ENCODE data around the gene SMYD3.

The SMYD3 gene

DNA sequence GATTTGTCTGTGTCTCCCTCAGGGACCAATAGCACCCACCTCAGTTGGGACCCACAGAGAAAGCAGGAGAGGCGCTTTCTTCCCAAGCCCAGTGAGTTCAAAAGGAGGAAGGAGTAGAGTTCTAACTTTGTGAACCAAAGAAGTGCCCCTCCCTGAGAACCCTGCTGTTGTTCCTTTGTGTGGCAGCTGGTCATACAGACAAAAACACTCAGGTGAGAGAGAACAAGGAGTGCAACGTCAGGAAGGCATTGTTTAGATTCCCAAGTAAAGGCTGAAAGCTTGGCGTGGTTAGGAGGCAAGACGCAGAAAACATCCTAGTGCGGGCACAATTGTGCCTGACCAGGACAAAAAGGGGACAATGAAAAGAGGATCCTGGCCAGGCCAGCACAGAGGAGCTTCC lies 697.7 kb downstream of the SMYD3 start:
- TF ChIP-seq TAF1 (IDR thresholded peaks at IDR 0.05; ENCODE audit: borderline replicate concordance, insufficient read depth, low read length) (no peak), FOXP2 (optimal IDR thresholded peaks at IDR 0.05; ENCODE audit: borderline replicate concordance, extremely low read depth, extremely low read length, insufficient read depth) (no peak), POLR2AphosphoS5 (IDR thresholded peaks at IDR 0.05; ENCODE audit: low read depth, low read length) (no peak), SIN3A (IDR thresholded peaks at IDR 0.05; ENCODE audit: borderline replicate concordance, insufficient read depth, low read length) (no peak)
- TF ChIP-seq, protein P1, sequence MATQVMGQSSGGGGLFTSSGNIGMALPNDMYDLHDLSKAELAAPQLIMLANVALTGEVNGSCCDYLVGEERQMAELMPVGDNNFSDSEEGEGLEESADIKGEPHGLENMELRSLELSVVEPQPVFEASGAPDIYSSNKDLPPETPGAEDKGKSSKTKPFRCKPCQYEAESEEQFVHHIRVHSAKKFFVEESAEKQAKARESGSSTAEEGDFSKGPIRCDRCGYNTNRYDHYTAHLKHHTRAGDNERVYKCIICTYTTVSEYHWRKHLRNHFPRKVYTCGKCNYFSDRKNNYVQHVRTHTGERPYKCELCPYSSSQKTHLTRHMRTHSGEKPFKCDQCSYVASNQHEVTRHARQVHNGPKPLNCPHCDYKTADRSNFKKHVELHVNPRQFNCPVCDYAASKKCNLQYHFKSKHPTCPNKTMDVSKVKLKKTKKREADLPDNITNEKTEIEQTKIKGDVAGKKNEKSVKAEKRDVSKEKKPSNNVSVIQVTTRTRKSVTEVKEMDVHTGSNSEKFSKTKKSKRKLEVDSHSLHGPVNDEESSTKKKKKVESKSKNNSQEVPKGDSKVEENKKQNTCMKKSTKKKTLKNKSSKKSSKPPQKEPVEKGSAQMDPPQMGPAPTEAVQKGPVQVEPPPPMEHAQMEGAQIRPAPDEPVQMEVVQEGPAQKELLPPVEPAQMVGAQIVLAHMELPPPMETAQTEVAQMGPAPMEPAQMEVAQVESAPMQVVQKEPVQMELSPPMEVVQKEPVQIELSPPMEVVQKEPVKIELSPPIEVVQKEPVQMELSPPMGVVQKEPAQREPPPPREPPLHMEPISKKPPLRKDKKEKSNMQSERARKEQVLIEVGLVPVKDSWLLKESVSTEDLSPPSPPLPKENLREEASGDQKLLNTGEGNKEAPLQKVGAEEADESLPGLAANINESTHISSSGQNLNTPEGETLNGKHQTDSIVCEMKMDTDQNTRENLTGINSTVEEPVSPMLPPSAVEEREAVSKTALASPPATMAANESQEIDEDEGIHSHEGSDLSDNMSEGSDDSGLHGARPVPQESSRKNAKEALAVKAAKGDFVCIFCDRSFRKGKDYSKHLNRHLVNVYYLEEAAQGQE (IDR thresholded peaks at IDR 0.05; ENCODE audit: insufficient read depth in 1 of 2, low read depth in 2 of 2, low read length in 2 of 2) = no peak

DNA sequence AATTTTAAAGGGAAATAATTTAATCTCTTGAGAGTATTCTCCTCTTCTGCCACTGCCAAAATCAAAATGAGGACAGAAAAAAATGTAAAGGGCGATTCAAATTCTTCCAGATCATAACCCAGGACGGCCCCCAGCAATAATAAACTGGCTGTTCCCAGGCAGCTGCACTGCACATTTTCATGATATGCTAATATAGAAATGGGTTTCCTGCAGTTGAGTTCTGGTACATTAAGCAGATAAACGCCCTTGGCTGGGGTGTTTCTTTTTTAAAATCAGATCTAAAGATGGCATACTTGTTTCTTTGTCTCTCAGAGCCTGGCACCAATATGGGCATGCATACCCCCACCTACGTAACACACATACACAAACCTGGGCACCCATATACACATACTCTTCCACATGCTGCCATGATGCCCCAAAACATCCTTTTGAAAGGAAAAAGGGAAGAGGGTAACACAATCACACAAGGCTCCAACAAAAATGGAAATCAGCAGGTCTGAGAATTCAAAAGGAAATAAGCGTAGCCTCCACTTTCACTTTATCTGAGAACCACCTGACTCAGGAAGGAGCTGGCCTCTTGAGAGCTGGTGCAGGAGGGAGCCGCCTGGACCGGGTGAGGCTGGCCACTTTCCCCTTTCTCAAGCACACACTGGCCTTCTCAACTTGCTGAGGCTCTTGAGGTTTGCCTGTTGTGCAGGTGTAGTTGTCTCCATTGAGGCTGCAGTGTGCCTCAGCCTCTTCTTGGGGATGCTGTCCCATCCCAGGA lies 698.9 kb downstream of the SMYD3 start:
- TF ChIP-seq FOXP2 (optimal IDR thresholded peaks at IDR 0.05; ENCODE audit: borderline replicate concordance, extremely low read depth, extremely low read length, insufficient read depth) (no peak), SIN3A (IDR thresholded peaks at IDR 0.05; ENCODE audit: borderline replicate concordance, insufficient read depth, low read length) (no peak), TAF1 (IDR thresholded peaks at IDR 0.05; ENCODE audit: borderline replicate concordance, insufficient read depth, low read length) (no peak), POLR2AphosphoS5 (IDR thresholded peaks at IDR 0.05; ENCODE audit: low read depth, low read length) (no peak)
- TF ChIP-seq, protein P1 (IDR thresholded peaks at IDR 0.05; ENCODE audit: insufficient read depth in 1 of 2, low read depth in 2 of 2, low read length in 2 of 2) = no peak

DNA sequence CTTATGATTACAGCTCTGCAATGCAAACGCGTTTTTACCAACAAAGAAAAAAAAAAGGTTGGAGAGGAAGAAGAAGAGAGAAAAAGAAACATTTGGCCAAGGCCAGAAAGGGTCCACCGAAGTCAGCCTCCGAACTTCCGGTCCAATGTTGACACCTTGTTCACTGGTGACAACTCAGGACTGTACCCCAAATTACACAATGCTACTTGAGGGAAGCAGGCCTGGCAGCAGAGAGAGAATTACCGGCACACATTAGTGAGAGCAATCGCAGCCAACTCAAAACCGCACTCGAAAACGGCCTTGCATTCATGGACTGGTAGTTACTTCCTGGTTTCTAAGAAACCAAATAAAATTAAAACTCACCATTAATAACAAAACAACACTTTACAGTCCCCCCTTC lies 699.8 kb downstream of the SMYD3 start:
- TF ChIP-seq FOXP2 (optimal IDR thresholded peaks at IDR 0.05; ENCODE audit: borderline replicate concordance, extremely low read depth, extremely low read length, insufficient read depth) = no peak

DNA sequence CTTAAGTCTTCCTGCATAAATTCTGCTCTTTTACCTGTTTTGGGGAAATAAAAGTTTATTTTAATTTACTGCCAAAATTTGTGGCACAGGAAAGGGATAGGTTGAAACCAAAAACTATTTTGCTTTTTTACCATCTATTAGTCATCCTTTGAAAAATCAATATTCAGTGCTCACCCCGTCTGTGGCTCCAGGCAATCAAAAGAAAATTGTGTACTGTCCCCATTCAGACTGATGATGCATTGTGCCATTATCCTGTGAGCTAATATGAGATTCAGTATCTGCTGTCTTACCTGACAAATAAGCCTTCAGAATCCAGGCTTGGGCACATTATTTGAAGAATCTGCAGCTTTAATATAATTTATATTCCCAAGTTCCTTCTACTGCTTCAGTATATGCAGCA lies 701.5 kb downstream of the SMYD3 start:
- TF ChIP-seq FOXP2 (optimal IDR thresholded peaks at IDR 0.05; ENCODE audit: borderline replicate concordance, extremely low read depth, extremely low read length, insufficient read depth) = no peak
- TF ChIP-seq TAF1 (IDR thresholded peaks at IDR 0.05; ENCODE audit: borderline replicate concordance, insufficient read depth, low read length) = no peak
- TF ChIP-seq, protein P1 (IDR thresholded peaks at IDR 0.05; ENCODE audit: insufficient read depth in 1 of 2, low read depth in 2 of 2, low read length in 2 of 2) = no peak
- TF ChIP-seq POLR2AphosphoS5 (IDR thresholded peaks at IDR 0.05; ENCODE audit: low read depth, low read length) = no peak
- TF ChIP-seq SIN3A (IDR thresholded peaks at IDR 0.05; ENCODE audit: borderline replicate concordance, insufficient read depth, low read length) = no peak

DNA sequence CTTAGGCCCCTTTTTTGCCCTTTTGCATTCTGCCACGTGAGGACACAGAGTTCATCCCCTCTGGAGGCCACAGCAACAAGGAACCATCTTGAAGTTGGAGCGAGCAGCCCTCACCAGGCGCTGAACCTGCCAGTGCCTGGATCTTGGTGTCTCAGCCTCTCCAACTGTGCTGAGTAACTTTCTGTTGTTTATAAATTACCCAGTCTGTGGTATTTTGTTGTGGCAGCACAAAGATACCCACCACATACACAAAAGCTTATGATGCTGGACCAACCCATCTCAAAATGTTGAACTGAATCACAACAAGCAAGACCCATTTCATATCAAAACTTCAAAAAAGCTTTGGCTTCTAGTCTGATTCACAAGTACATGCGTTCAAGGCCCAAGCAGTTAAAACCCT lies 702.4 kb downstream of the SMYD3 start:
- TF ChIP-seq, protein P1 (IDR thresholded peaks at IDR 0.05; ENCODE audit: insufficient read depth in 1 of 2, low read depth in 2 of 2, low read length in 2 of 2) = no peak
- TF ChIP-seq TAF1 (IDR thresholded peaks at IDR 0.05; ENCODE audit: borderline replicate concordance, insufficient read depth, low read length) (no peak), FOXP2 (optimal IDR thresholded peaks at IDR 0.05; ENCODE audit: borderline replicate concordance, extremely low read depth, extremely low read length, insufficient read depth) (no peak), POLR2AphosphoS5 (IDR thresholded peaks at IDR 0.05; ENCODE audit: low read depth, low read length) (no peak), SIN3A (IDR thresholded peaks at IDR 0.05; ENCODE audit: borderline replicate concordance, insufficient read depth, low read length) (no peak)
